22Rv1 (cell line): Measurements from ENCODE around the gene KRT79.

ENCODE experiments used
- ZFX ChIP-seq: fragments of 450-650 bp; IDR thresholded peaks from 2 replicates; pipeline ENCODE4 v1.6.1; 2017; ENCODE audit warnings: antibody characterized with exemption, borderline replicate concordance
- TF ChIP-seq, protein P1 (sequence below): fragments of 450-650 bp; IDR thresholded peaks from 2 replicates; pipeline ENCODE4 v1.5.1; 2017; ENCODE audit warnings: mild to moderate bottlenecking

GRCh38 chr12:52818887-52819420, 15.2 kb downstream of the KRT79 start:
- TF ChIP-seq, protein P1, sequence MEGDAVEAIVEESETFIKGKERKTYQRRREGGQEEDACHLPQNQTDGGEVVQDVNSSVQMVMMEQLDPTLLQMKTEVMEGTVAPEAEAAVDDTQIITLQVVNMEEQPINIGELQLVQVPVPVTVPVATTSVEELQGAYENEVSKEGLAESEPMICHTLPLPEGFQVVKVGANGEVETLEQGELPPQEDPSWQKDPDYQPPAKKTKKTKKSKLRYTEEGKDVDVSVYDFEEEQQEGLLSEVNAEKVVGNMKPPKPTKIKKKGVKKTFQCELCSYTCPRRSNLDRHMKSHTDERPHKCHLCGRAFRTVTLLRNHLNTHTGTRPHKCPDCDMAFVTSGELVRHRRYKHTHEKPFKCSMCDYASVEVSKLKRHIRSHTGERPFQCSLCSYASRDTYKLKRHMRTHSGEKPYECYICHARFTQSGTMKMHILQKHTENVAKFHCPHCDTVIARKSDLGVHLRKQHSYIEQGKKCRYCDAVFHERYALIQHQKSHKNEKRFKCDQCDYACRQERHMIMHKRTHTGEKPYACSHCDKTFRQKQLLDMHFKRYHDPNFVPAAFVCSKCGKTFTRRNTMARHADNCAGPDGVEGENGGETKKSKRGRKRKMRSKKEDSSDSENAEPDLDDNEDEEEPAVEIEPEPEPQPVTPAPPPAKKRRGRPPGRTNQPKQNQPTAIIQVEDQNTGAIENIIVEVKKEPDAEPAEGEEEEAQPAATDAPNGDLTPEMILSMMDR, result no peak
- TF ChIP-seq ZFX, result no peak
